Hematopoietic multipotent progenitor cell treated with erythropoietin and hydrocortisone succinate and interleukin-3 and kit ligand, for 4 days (in vitro differentiated cells): ENCODE results near the gene MAT1A.

Experiments
- DNase-seq: peaks from one replicate; pipeline ENCODE4 v3.0.0-alpha.2; 2015

The MAT1A gene

DNA sequence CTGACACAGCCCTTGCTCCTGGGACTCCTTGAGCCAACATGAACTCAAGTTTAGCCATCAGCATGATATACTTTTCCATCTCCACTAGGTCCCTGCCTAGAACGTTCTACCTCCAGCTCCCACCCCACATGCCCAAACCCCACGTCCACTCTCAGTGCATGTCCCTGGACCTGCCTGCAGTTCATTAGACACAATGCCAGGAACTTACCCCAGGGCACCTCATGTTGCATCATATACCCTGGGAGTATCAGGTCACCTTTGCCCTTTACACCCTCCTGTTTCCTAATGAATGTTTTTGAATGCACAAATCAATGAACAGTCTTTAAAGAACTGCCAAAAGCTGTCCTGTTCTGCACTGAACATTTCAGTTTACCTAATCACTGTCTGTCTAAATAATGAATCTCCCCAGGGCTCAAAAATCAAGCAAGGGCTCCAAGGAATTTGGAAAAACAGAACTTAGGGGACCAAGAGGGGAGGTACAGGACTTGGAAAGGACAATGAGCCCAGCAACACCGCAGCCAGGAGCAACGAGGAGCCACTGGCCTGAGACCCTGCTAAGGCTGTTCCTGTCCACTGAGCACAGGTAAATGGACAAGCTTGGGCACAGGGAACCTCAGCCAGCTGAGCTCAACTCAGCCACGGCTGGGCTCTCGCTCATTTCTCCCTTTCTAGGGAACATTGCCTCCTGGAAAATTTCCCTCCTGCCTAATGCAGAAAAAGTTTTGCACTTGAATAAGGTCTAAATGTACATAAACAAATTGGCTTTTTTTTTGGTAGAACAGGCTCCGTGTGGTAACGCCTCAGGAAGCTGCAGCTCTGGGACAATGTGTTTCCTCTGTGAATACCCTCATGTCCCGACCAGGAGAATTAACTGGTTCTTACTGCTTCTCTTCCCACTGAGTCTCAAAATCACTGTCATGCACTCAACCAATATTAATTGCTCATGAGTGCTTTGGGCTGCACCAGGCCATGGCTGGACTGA is 7.4 kb downstream of the MAT1A start:
- DNase-seq: no peak

GRCh38 chr10:80281292-80281691 is 8.2 kb downstream of the MAT1A start:
- DNase-seq: no peak

- DNase-seq: no peak
These were observed 9.2 kb downstream of the MAT1A start for GRCh38 chr10:80280071-80280800.

- DNase-seq: no peak
These were observed 10.3 kb downstream of the MAT1A start for GRCh38 chr10:80279146-80279545.

DNA sequence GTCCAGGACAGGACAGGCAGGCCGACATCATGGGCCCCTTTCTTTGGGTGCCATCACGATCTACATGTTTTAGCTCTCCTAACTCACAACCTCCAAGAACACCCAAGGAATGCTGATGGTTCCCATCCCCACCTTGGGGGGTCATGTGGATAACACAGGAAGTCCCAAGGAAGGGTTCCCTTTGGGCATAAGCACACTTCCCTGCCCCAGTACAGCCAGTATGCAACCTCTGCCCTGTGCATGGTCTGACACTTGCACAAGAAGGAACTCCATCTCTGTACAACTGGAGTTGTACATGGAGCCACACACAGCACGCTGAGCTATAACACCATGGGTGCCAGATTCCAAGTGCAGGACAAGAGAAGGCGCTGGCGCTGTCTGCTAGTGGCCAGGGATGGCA is 11.0 kb downstream of the MAT1A start:
- no peak for DNase-seq

DNA sequence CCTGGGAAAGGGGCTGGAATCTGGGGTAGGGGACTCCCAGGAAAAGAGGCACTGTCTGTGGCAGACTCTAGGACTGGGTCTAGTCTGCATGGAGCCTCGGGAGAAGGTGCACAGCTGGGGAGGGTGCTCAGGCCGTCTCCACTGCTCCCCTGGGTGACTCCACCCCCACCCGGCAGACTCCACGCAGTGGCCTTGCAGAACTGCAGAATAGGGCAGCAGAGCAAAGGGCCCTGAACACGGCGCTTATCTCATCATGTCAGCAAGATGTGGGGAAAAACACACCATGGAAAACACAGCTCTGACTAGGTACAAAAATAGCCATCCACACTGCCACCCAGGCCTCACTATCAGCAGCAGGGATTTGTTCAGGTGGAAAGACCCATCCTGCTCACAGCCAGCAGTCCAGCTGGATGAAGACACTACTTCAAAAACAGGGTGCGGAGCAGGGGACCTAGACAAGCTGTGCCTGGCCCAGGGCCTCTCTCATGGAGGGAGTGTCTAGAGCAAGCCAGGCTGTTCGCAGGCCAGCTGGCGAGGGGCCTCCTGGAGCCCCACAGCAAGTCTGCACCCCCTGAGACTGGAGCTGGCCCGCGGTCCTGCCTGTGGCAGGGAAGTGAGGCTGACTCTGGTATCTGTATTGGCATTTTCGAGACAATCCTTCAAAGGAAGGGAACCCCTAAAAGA is 11.7 kb downstream of the MAT1A start:
- no peak for DNase-seq

DNA sequence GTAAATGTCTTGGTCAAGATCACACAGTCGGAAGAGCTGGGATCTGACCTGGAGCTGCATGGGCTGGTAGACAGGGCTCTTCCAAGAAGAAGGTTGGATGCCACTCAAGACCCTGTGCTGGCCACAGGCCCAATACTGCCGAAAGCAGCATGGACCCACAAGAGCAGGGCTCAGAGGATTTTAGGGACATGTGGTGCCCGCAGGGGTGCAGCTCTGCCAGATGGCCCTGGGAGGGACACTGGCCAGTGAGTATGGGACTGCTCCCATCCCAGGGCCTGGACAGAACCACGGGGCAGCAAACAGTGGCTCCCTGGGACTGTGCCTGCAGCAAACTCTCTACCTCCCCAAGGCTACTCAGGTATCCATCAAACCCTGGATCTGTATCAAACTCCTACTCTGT is 12.4 kb downstream of the MAT1A start:
- no peak for DNase-seq

DNA sequence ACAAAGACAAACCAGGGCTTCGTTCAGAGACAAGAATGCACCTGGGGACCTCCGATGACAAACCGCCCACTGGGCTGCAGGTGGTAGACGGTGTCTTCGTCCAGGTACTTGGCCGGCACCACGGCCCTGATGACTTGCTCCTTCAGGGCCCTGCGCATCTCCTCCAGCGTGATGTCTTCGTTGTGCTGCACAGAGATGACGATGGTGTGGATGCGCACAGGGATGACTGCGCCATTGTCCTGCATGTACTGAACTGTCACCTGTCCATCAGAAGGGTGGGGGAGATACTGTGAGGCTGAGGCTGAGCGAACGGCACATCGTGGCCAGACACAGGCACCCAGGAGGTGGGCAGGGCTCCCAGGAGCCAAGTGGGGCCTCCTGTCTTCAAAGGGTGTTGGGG is 13.1 kb downstream of the MAT1A start:
- no peak for DNase-seq

GRCh38 chr10:80275756-80276155 is 13.7 kb downstream of the MAT1A start:
- no peak for DNase-seq

DNA sequence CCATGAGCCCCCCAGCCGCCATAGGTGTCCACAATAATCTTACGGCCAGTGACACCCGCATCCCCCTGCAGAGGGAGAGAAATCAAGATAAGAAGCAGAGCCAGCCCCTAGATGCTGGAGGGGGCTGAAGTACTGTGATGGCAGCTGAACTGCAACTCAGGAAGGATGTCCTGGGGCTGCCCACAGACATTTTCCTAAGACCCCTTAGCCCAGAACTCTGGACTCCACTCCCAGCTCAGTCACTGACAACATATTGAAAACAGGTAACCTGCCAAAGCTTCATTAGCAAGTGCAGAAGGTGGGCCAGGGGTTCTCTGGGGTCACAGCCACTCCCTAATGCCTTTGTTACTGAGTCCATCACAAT is 14.3 kb downstream of the MAT1A start:
- no peak for DNase-seq

GRCh38 chr10:80274396-80275134 is 14.9 kb downstream of the MAT1A start:
- DNase-seq: no peak

DNA sequence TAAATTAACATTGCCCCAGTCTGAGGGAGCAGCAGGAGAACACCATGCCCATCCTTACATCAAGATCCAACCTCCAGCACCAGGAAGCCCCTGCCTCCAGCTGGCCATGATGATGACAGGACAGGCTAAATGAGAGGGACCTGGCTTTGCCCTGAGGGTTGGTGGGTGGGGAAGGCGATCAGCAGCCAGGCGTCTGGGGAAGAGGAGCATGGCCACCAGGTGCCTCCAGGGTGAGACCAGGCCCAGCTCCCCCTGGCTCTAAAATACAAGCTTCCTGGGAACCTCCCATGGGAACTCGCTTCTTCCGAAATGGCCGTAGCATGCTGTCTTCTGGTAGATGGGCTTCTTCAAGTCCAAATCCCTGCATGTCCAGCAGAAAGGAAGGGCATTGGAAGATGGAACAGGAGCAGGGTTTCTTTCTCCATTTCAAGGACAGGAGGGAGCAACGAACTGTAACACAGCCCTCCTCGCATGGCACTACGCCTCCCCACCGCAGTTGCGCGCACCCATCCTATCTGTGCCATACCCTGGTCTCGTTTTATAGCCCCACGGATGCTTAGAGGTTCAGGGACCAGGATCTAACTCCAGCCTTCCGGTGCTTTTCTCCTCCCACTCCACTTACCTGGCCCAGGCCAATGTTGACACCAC is 15.8 kb downstream of the MAT1A start:
- DNase-seq: no peak

DNA sequence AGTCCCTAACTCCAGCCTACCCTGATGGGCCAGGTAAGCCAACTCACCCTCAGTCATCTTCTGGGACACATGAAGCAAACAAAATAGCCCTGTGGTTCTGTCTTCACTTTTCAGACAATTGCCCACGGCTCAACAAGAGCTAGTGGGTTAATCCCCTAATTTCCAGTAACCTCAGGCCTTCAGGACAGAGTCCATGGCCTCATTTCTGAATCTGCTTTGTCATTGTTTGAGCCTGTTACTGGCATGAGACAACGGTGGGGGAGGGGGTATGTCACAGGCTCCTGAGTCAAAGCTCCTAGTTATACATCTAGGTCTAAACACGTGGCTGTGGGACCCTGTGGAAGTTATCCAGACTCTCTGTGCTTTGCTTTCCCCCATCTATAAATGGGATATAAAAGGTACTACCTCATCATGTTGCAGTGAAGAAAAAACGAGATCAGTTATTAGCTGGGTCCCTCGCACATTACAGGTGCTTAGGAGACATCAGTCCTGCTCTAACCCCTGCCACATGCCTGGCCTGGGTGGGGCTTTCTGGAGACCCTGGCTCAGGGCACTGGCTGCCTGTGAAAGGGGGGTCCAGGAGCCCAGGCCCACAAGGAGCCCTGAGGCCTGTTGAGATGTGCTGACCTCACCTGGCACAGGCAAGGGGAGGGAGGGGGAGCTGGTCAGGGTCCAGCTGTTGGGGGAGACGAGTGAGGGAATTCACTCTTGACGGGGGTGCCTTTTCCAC is 16.5 kb downstream of the MAT1A start:
- peak; percentile 66 for DNase-seq

GRCh38 chr10:80271416-80271815 is 18.0 kb downstream of the MAT1A start:
- no peak for DNase-seq

GRCh38 chr10:80270887-80271286 is 18.6 kb downstream of the MAT1A start:
- no peak for DNase-seq

GRCh38 chr10:80268938-80269588 is 20.4 kb downstream of the MAT1A start:
- no peak for DNase-seq

DNA sequence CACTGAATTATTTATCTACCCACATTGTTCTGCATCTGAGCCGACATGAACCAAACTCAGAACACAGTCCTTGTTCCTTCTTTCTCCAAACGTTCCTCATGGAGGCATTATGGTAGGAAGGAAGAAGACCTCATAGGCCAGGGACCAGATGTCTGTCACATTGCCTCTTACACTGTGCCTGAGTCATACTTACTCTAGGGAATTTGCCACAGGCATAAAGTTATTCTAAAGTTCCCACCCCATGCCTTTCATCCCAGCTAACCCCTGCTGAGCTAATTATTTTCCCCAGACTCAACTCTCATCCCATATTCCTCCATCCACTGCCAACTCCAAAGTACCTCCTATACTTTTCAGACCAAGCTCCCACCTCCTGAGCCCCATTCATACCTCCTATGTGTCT is 21.2 kb downstream of the MAT1A start:
- no peak for DNase-seq

DNA sequence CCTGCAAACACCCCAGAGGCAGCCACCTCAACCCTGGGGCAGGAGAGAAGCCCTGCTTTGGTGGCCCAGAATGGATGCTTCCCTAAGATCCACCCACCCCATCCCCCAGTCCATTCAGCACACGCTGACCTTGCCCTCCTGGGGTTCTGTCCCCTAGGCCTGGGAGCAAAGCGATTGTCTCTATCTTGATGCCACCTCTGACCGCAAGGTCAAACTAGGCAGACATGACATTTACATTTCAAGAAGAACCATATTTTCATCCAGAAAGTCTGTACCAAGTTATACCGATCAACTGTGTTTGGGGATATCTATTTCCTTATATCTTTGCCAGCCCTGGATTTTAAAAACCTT is 23.0 kb downstream of the MAT1A start:
- no peak for DNase-seq

DNA sequence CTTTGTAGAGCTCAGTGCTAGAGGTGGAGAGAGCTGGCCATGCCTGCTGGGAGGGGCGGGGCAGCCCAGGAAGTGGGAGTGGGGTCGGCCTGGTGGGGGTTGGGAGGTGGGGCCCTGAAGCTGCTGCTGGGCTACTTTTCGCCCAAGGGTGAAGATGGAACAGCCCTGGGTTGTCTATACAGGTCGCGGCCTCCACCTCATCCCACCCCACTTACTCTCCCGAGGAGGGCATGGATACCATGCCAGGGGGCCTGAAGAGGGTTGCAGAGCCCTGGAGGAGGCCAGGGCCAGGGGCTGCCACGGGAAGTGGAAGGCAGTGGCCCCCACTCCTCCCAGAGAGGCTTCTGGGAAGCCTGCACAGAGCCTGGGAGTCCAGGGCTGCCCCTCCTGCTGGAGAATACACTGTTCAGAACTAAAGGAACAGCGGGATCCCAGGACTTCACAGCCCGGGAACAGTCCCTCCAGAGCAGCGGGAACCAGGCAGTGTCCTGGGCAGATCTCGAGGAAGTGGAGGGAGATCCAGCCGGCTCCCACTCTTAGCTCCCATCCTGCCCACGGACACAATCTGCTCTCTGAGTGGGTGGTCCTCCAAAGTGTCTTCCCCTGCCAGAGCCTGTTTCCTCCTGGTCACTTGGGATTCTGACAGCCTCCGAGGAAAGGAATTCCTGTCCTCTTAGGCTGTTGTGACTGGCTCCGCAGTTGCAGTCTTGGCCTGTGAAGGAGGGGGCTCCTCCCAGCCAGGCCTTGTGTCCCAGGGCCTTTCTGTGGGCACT is 23.5 kb downstream of the MAT1A start:
- no peak for DNase-seq
